GM12891 (cell line): Measurements from ENCODE around the gene ZNF385A.

Experiments
- DNase-seq: peaks from one replicate; pipeline ENCODE4 v3.0.0; 2011; ENCODE audit warnings: low spot score; ENCODE audit not compliant: insufficient read length
- FAIRE-seq: peaks from 2 replicates; lab custom pipeline; 2011; peaks lifted over from hg19 to GRCh38; lab: Jason Lieb, UNC
- PAX5 ChIP-seq: IDR thresholded peaks from 2 replicates; pipeline ENCODE4 v1.6.1; 2011; ENCODE audit warnings: low read length, moderate library complexity, mild to moderate bottlenecking; ENCODE audit not compliant: insufficient read depth, severe bottlenecking
- POLR2A ChIP-seq: IDR thresholded peaks from 2 replicates; pipeline ENCODE4 v1.6.1; 2011; ENCODE audit warnings: low read depth, low read length, control low read depth
- POLR2AphosphoS5 ChIP-seq: IDR thresholded peaks from 2 replicates; pipeline ENCODE4 v1.6.1; 2011; ENCODE audit warnings: low read depth, low read length, control low read depth
- POU2F2 ChIP-seq: IDR thresholded peaks from 2 replicates; pipeline ENCODE4 v1.6.1; 2011; ENCODE audit warnings: low read depth, mild to moderate bottlenecking, control low read depth, low read length, moderate library complexity
- SPI1 ChIP-seq: IDR thresholded peaks from 2 replicates; pipeline ENCODE4 v1.6.1; 2011; ENCODE audit warnings: low read depth, low read length, control low read depth
- TAF1 ChIP-seq: IDR thresholded peaks from 2 replicates; pipeline ENCODE4 v1.6.1; 2011; ENCODE audit warnings: low read depth, low read length, control low read depth

The ZNF385A gene

DNA sequence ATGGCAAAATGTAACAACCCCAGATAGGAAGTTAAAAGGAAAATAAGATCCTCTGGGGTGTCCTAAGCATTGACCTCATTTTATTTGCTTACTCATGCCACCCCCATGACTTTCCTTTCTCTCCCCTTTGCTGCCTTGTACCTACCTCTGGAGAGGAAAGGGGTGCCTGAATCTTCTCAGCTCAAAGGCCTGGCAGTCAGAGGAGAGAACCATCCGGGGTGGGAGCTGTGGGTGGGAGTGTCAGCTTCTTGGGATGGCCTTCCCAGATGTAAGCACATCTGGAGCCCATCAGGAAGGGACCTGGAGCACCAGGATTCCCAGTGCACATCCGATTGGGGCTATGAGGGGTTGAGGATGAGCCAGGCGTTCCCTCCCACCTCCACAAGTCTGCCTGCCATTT, 39.7 kb upstream of the ZNF385A start:
- DNase-seq (no peak), FAIRE-seq (no peak)
- TF ChIP-seq TAF1 (no peak), POLR2AphosphoS5 (no peak), POLR2A (no peak), SPI1 (no peak), PAX5 (no peak), POU2F2 (no peak)

DNA sequence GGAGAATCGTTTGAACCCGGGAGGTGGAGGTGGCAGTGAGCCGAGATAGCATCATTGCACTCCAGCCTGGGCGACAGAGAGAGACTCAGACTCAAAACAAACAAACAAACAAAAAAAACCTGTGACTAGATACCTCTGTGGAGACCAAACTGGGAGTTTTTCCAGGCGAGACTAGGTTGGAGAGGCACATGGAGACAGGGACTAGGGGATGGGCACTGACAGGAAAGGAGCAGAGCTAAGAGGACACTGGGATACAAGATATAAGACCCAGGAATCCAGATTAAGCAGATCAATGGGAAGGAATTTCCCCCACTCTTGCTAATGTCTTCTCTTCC, 39.2 kb upstream of the ZNF385A start:
- TF ChIP-seq POLR2AphosphoS5: no peak
- no peak for TF ChIP-seq PAX5
- TF ChIP-seq POU2F2: no peak
- no peak for TF ChIP-seq SPI1
- TF ChIP-seq POLR2A: no peak
- no peak for TF ChIP-seq TAF1
- no peak for DNase-seq
- FAIRE-seq: no peak

GRCh38 chr12:54421879-54422250, 37.3 kb upstream of the ZNF385A start:
- no peak for TF ChIP-seq POLR2A
- TF ChIP-seq SPI1: no peak
- no peak for TF ChIP-seq PAX5
- TF ChIP-seq TAF1: no peak
- TF ChIP-seq POU2F2: no peak
- no peak for TF ChIP-seq POLR2AphosphoS5
- FAIRE-seq (no peak), DNase-seq (no peak)

DNA sequence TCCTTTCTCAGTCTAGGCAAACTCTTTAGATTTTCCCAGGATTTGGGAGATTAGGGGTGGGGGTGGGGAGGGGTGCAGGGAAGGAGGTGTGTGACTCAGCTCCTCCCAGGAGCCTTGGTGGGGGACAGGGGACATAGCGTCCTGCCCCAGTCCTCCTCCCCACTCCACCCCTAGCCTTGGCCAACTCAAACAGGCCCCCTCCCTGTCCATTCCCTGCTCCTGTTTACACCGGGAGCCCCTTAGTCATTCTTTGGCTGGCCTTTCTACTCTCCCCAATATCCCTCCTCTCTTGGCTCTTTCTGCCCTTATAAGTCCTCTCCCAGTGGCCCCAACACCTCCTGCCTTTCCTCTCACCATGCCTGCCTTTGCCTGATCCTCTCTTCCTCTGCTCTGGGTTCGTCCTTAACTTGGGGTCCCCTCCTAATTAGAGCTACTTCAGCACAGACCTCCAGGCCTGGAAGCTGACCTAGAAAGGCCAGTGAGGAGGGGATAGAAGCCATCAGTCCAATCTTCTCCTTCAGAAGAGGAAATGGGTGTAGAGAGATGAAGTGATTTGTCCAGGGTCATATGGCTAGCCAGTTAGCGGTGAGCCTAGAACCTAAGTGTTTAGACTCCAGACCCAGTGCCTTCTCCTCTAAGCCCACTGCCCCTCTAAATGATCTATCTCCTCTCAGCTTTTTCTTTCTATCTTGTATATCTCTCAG, 36.8 kb upstream of the ZNF385A start:
- no peak for TF ChIP-seq TAF1
- TF ChIP-seq POLR2AphosphoS5: no peak
- TF ChIP-seq SPI1: no peak; the same call in 1 of the 2 replicates
- TF ChIP-seq PAX5: no peak
- no peak for TF ChIP-seq POLR2A
- no peak for TF ChIP-seq POU2F2
- FAIRE-seq: no peak
- DNase-seq: no peak

DNA sequence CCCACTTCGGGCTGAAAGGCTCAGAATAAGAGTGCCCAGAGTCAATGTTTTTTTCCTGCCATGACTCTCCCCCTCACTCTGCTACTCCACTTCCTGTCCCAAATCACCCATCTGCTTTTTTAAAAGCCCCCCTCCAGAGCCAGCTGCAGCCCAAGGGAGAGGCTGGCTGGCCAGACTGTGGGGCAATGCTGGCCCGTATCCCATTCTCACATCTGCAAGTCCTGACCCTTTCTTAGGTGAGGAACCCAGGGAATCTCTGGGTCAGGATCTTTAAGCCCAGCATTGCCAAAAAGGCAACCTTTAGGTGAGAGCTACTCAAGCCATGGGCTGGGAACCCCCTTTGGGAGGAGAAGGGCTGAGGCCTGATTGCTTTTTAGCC, 36.2 kb upstream of the ZNF385A start:
- TF ChIP-seq SPI1 (no peak), TAF1 (no peak), POLR2AphosphoS5 (no peak), PAX5 (no peak), POLR2A (no peak), POU2F2 (no peak)
- FAIRE-seq: no peak
- no peak for DNase-seq

- no peak for TF ChIP-seq POLR2A
- no peak for TF ChIP-seq SPI1
- no peak for TF ChIP-seq TAF1
- TF ChIP-seq POLR2AphosphoS5: no peak
- TF ChIP-seq PAX5: no peak
- TF ChIP-seq POU2F2: no peak
- no peak for DNase-seq
These were observed 34.8 kb upstream of the ZNF385A start, which contains the start of gene ITGA5 for GRCh38 chr12:54419088-54419887. Gene ITGA5 (minus strand): TSS chr12:54419266. CDS start chr12:54419198, 68 bp downstream.

GRCh38 chr12:54418441-54419087, 34.0 kb upstream of the ZNF385A start:
- FAIRE-seq (no peak), DNase-seq (no peak)
- no peak for TF ChIP-seq SPI1
- TF ChIP-seq POU2F2: no peak
- no peak for TF ChIP-seq TAF1
- no peak for TF ChIP-seq POLR2A
- no peak for TF ChIP-seq POLR2AphosphoS5
- no peak for TF ChIP-seq PAX5

More at GRCh38 chr12:54419088-54419887, 34.8 kb upstream of the ZNF385A start, which contains the start of gene ITGA5:
- FAIRE-seq: no peak

DNA sequence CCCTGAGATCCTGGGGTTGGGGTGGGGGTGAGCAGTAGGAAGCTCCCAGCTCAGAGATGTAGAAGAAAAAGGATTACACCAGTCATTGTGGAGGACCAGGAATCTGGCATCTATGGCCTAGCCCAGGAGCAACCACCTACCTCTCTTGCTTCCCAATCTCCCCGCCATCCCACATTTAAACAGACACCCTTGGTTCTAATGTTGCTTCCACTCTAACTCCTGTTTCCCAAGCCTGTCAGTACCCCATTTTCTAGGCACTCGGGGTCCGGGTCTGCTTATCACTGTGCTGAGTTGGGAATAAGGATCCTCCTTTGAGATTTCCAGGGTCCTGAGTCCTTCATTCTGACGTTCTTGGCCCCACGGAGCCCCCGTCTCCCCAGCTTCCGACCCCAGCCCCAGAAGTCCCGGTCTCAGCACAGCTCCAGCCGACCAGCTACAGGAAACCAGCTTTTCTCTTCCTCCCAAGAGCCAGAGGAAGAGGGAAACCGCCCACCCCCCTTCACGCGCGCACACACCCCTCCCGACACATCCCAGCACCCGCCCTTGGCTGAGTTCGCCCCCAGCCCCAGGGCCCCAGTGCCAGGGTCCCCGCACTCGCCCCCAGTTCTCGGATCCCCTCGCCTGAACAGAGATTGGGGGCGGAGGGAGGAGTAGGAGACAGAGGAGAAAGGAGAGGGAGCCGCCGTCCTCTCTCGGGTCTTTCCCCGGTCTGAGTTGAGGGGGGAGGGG, 33.3 kb upstream of the ZNF385A start:
- no peak for TF ChIP-seq SPI1
- TF ChIP-seq POU2F2: no peak
- TF ChIP-seq POLR2A: no peak
- no peak for TF ChIP-seq PAX5
- TF ChIP-seq POLR2AphosphoS5: no peak
- no peak for TF ChIP-seq TAF1
- DNase-seq: no peak
- FAIRE-seq: no peak
